Tibial artery (tissue), 4 donors: Measurements from ENCODE around the gene FERMT2.

Experiments
- DNase-seq, 2 donors: peaks; one replicate each; pipeline ENCODE4 v3.0.0-alpha.2; 2019
- H3K27ac ChIP-seq, 2 donors: fragments of 200-600 bp; sonication (generic) in 1 of 2; 1 replicate in 1 of 2; 2 replicates in 1 of 2; pipeline ENCODE4 v1.5.1; 2018 to 2019; ENCODE audit warnings: mild to moderate bottlenecking in 1 of 2
- H3K27me3 ChIP-seq, 2 donors: fragments of 200-600 bp; sonication (generic) in 1 of 2; one replicate each; pipeline versions ENCODE4 v1.5.1 to v1.6.0; 2016 to 2019
- H3K36me3 ChIP-seq, 3 donors: fragments of 200-600 bp; sonication (generic) in 2 of 3; one replicate each; pipeline ENCODE4 v1.5.1; 2016 to 2019; ENCODE audit warnings: mild to moderate bottlenecking in 2 of 3
- H3K4me1 ChIP-seq, 4 donors: fragments of 200-600 bp; sonication (generic) in 2 of 4; 1 replicate in 3 of 4; 2 replicates in 1 of 4; pipeline ENCODE4 v1.5.1; 2016 to 2019
- H3K4me3 ChIP-seq, 2 donors: fragments of 200-600 bp; sonication (generic) in 1 of 2; 1 replicate in 1 of 2; 2 replicates in 1 of 2; pipeline ENCODE4 v1.5.1; 2018 to 2019; ENCODE audit warnings: mild to moderate bottlenecking in 2 of 2
- H3K9me3 ChIP-seq, 3 donors: fragments of 200-600 bp; sonication (generic) in 1 of 3; one replicate each; pipeline ENCODE4 v1.5.1; 2016 to 2019
- intact Hi-C: fragments of 100-400 bp; cut with DNase I; formaldehyde crosslinking; loops from one replicate; pipeline ENCODE4 v1.15.0; 2023; ENCODE audit warnings: low total_unique reads
- TF ChIP-seq, protein P1 (sequence below), 2 experiments: fragments of 200-600 bp in 1 of 2; fragments of 450-650 bp in 1 of 2; IDR thresholded peaks; one replicate each; pipeline ENCODE4 v1.5.1; 2017 to 2019; ENCODE audit warnings: antibody characterized with exemption in 2 of 2, mild to moderate bottlenecking in 1 of 2, moderate library complexity in 1 of 2

The FERMT2 gene

DNA sequence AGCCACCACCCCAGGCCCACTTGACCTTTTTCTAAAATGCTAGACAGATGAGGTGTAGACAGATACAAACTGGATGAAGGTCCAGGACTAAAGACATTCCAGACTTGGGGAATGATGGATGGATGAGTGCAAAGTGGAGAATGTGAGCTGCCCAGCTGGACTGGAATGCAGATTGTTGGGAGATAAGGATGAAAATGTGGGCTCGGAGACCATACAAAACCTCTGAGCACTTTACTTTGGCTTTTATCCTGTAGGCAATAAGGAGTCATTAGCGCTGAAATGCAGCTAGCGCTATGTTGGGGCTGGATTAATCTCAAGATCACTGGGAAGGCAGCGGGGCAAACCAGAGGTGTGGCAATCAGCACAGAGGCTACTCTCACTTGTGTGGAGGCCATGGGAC, 94.7 kb downstream of the FERMT2 start:
- TF ChIP-seq, protein P1, sequence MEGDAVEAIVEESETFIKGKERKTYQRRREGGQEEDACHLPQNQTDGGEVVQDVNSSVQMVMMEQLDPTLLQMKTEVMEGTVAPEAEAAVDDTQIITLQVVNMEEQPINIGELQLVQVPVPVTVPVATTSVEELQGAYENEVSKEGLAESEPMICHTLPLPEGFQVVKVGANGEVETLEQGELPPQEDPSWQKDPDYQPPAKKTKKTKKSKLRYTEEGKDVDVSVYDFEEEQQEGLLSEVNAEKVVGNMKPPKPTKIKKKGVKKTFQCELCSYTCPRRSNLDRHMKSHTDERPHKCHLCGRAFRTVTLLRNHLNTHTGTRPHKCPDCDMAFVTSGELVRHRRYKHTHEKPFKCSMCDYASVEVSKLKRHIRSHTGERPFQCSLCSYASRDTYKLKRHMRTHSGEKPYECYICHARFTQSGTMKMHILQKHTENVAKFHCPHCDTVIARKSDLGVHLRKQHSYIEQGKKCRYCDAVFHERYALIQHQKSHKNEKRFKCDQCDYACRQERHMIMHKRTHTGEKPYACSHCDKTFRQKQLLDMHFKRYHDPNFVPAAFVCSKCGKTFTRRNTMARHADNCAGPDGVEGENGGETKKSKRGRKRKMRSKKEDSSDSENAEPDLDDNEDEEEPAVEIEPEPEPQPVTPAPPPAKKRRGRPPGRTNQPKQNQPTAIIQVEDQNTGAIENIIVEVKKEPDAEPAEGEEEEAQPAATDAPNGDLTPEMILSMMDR (IDR thresholded peaks at IDR 0.05), result no peak
- H3K4me1 ChIP-seq, result peaks cover 0 to 4% (median 0%) of the 10 kb centered on the region in 4 donors
- no peak for DNase-seq
- no peaks in the 10 kb centered on the region for H3K9me3 ChIP-seq
- H3K27me3 ChIP-seq, result no peaks in the 10 kb centered on the region
- no peak overlapping the region for H3K4me3 ChIP-seq
- peaks cover 40 to 44% (median 44%) of the 10 kb centered on the region in 3 donors for H3K36me3 ChIP-seq
- H3K27ac ChIP-seq, result no peak overlapping the region
- intact Hi-C loops, result no loop called here

DNA sequence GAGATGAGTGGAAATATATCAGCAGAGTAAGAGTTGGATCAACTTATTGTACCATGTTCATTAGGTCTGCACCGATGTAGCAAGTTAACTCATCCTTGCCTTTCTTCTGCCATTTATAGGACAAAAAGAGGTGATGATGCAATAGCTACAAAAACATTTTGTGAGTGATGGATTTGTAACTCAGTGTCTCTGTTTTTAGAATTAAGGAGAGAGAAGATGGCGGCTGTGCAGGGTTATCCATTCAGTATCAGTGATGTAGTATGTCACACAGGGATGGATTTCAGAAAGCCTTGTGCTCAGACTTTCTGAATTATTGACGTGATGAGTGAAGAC, 97.4 kb downstream of the FERMT2 start:
- no peaks in the 10 kb centered on the region for H3K4me1 ChIP-seq
- no peak overlapping the region for H3K4me3 ChIP-seq
- no peaks in the 10 kb centered on the region for H3K27me3 ChIP-seq
- H3K9me3 ChIP-seq, result no peaks in the 10 kb centered on the region
- DNase-seq, result no peak
- intact Hi-C loops, result no loop called here
- peaks cover 21 to 26% (median 22%) of the 10 kb centered on the region in 3 donors for H3K36me3 ChIP-seq
- TF ChIP-seq, protein P1 (IDR thresholded peaks at IDR 0.05), result no peak
- H3K27ac ChIP-seq, result no peak overlapping the region

DNA sequence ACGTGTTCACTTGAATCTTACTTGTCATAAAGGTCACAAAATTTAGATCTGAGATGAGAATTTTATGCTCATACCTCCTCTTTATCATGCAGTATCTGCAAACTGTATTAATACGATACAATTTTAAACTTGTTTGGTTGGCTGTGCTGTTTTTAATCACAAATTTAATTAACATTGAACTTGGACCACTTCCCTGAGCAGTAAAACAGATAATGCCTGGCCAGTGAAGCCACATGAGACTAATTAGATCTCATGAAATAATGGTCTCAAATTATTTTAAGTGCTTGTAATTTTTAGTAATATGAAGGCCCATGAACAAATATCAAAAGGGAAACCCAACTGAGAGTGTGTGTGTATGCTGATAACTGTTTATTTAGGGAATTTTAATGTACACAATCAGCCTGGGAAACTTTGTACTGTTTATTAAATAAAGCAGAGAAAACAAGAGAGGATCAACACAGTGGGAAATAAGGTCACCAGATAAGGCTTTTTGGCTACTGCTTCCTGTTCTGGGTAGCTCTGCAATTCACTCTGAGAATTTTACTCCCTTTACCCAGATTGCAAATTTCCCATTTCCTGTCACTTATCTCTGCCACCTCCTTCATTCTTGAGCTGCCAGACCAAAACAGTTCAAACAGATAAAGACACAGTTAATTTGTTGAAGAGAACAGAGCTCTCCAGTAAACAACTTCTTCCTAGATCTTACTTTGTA, 97.9 kb downstream of the FERMT2 start:
- H3K4me3 ChIP-seq, result no peak overlapping the region
- intact Hi-C loops, result no loop called here
- H3K9me3 ChIP-seq, result no peaks in the 10 kb centered on the region
- H3K36me3 ChIP-seq, result peaks cover 15 to 21% (median 17%) of the 10 kb centered on the region in 3 donors
- DNase-seq, result no peak
- no peaks in the 10 kb centered on the region for H3K4me1 ChIP-seq
- no peak overlapping the region for H3K27ac ChIP-seq
- TF ChIP-seq, protein P1 (IDR thresholded peaks at IDR 0.05), result no peak
- H3K27me3 ChIP-seq, result no peaks in the 10 kb centered on the region

DNA sequence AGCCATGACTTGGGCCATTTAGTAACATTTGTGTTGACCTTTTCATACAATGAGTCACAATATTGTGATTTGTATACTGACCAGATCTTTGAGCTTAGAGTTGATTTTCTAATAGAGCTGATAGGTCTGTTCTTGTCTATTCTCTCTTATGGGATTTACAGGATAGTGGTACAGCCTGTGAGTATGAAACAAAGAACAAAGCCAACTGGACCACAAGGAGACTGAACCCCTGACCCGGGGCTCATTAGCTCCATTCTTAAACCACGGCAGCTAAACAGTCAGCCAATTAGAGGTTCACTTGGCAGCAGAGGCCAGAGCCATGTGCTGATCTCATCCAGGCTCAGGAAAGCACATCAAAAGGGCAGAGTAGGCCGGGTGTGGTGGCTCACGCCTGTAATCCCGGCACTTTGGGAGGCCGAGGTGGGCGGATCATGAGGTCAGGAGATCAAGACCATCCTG, 100.4 kb downstream of the FERMT2 start:
- Histone ChIP-seq H3K27me3 (no peaks in the 10 kb centered on the region), H3K9me3 (no peaks in the 10 kb centered on the region), H3K4me3 (no peak overlapping the region), H3K27ac (no peak overlapping the region), H3K36me3 (peaks cover 0 to 2% (median 2%) of the 10 kb centered on the region in 3 donors), H3K4me1 (peaks cover 0 to 3% (median under 1%) of the 10 kb centered on the region in 4 donors)
- no peak for DNase-seq
- intact Hi-C loops, result no loop called here
- TF ChIP-seq, protein P1 (IDR thresholded peaks at IDR 0.05), result no peak

DNA sequence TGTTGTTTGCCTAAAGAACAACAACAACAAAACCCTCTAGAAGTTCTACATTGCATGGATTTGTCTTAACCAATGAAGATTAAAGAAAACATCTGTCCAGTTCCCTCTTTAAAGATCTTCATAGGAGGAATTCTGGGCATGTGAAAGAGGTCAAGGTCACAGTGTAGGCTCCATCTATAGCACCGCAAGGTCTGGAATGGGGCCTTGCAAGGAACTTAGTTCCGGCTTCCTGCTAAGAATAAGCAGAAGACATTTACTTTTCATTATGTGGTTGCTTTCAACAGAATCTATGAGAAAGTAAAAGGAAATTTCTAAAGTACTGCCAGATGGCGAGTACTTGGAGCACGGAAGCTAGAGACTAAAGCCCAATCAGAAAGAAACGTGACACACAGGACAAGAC, 102.2 kb downstream of the FERMT2 start:
- intact Hi-C loops, result no loop called here
- TF ChIP-seq, protein P1 (IDR thresholded peaks at IDR 0.05), result no peak
- Histone ChIP-seq H3K4me1 (peaks cover 0 to 18% (median 9%) of the 10 kb centered on the region in 4 donors), H3K27ac (no peak overlapping the region), H3K9me3 (no peaks in the 10 kb centered on the region), H3K36me3 (no peaks in the 10 kb centered on the region), H3K27me3 (no peaks in the 10 kb centered on the region), H3K4me3 (no peak overlapping the region)
- DNase-seq, result no peak
